Right atrium auricular region (tissue), 2 donors: ENCODE measurements around the gene CD48. TPM values are rescaled to one million over a fixed set of nuclear protein-coding genes. Genes with fewer than 3 reads are reported as not detected.

ENCODE experiments used
- DNase-seq: peaks from one replicate; pipeline ENCODE4 v3.0.0-alpha.2; 2019; ENCODE audit warnings: low spot score
- H3K27ac ChIP-seq, 2 donors: fragments of 200-600 bp; sonication (generic); 1 replicate in 1 of 2; 2 replicates in 1 of 2; pipeline ENCODE4 v1.5.1; 2016 to 2019
- H3K27me3 ChIP-seq, 2 donors: fragments of 200-600 bp; sonication (generic); one replicate each; pipeline versions ENCODE4 v1.5.1 to v1.6.0; 2017 to 2019
- H3K36me3 ChIP-seq: fragments of 200-600 bp; sonication (generic); one replicate; pipeline ENCODE4 v1.5.1; 2016
- H3K4me1 ChIP-seq, 2 donors: fragments of 200-600 bp; sonication (generic); one replicate each; pipeline versions ENCODE4 v1.5.1 to v1.6.0; 2017 to 2019
- H3K4me3 ChIP-seq, 2 donors: fragments of 200-600 bp; sonication (generic); 1 replicate in 1 of 2; 2 replicates in 1 of 2; pipeline ENCODE4 v1.5.1; 2017 to 2019; ENCODE audit warnings: mild to moderate bottlenecking in 1 of 2, moderate library complexity in 1 of 2
- H3K9me3 ChIP-seq, 2 donors: fragments of 200-600 bp; sonication (generic); one replicate each; pipeline ENCODE4 v1.5.1; 2019
- CTCF ChIP-seq, 2 donors: fragments of 200-600 bp; sonication (generic); IDR thresholded peaks; one replicate each; pipeline ENCODE4 v1.5.1; 2019; ENCODE audit warnings: antibody characterized with exemption in 2 of 2
- total RNA-seq, 2 donors: library from RNA; depleted of rRNA; stranded (reverse); fragments of >200 nt; gene quantifications; one replicate each; pipeline ENCODE4 v1.1.0, GENCODE V29; 2016

CD48 gene
- total RNA-seq, 2 donors from 2014 or later = 1.2 to 3.2 TPM

- Histone ChIP-seq H3K36me3 (no peaks in the 10 kb centered on the region), H3K27me3 (no peaks in the 10 kb centered on the region), H3K4me3 (no peak overlapping the region), H3K27ac (no peak overlapping the region), H3K4me1 (no peaks in the 10 kb centered on the region), H3K9me3 (no peaks in the 10 kb centered on the region)
- no peak for DNase-seq
- TF ChIP-seq CTCF (IDR thresholded peaks at IDR 0.05) = no peak
Measured at GRCh38 chr1:160755911-160756848, 44.6 kb upstream of the CD48 start.

GRCh38 chr1:160755461-160755860 is 43.8 kb upstream of the CD48 start:
- no peaks in the 10 kb centered on the region for H3K27me3 ChIP-seq
- no peaks in the 10 kb centered on the region for H3K36me3 ChIP-seq
- H3K9me3 ChIP-seq = no peaks in the 10 kb centered on the region
- no peak overlapping the region for H3K4me3 ChIP-seq
- no peaks in the 10 kb centered on the region for H3K4me1 ChIP-seq
- no peak for DNase-seq
- no peak for TF ChIP-seq CTCF (IDR thresholded peaks at IDR 0.05)
- H3K27ac ChIP-seq = no peak overlapping the region

GRCh38 chr1:160753594-160753993 is 42.0 kb upstream of the CD48 start:
- H3K36me3 ChIP-seq = no peaks in the 10 kb centered on the region

DNA sequence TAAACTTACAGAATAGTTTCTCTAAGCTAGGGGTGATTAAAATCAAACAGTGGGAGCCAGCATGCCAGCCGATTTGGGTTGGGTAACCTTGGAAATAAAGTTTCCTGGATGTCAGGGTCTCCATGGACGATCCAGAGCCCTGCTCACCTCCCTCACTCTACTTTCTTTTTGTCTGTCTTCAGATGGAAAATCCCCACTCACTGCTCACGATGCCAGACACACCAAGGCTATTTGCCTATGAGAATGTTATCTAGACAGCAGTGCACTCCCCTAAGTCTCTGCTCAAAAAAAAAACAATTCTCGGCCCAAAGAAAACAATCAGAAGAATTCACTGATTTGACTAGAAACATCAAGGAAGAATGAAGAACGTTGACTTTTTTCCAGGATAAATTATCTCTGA is 41.3 kb upstream of the CD48 start:
- no peak for TF ChIP-seq CTCF (IDR thresholded peaks at IDR 0.05)
- no peaks in the 10 kb centered on the region for H3K4me1 ChIP-seq

More at GRCh38 chr1:160753594-160753993, 42.0 kb upstream of the CD48 start:
- DNase-seq = no peak
- Histone ChIP-seq H3K4me1 (no peaks in the 10 kb centered on the region), H3K27ac (no peak overlapping the region), H3K9me3 (no peaks in the 10 kb centered on the region), H3K4me3 (no peak overlapping the region), H3K27me3 (no peaks in the 10 kb centered on the region)
- TF ChIP-seq CTCF (IDR thresholded peaks at IDR 0.05) = no peak

GRCh38 chr1:160752406-160752805 is 40.8 kb upstream of the CD48 start:
- no peaks in the 10 kb centered on the region for H3K4me1 ChIP-seq
- no peaks in the 10 kb centered on the region for H3K27me3 ChIP-seq
- no peak overlapping the region for H3K4me3 ChIP-seq
- H3K9me3 ChIP-seq = no peaks in the 10 kb centered on the region
- H3K36me3 ChIP-seq = no peaks in the 10 kb centered on the region
- no peak for DNase-seq
- H3K27ac ChIP-seq = no peak overlapping the region
- TF ChIP-seq CTCF (IDR thresholded peaks at IDR 0.05) = no peak

More for the DNA sequence above, 41.3 kb upstream of the CD48 start:
- no peaks in the 10 kb centered on the region for H3K27me3 ChIP-seq
- DNase-seq = no peak
- H3K4me3 ChIP-seq = no peak overlapping the region
- no peaks in the 10 kb centered on the region for H3K36me3 ChIP-seq
- no peak overlapping the region for H3K27ac ChIP-seq
- H3K9me3 ChIP-seq = no peaks in the 10 kb centered on the region
